Measurements from ENCODE around the gene PAGE5. TPM values are rescaled to one million over a fixed set of nuclear protein-coding genes. Genes with fewer than 3 reads are reported as not detected.

Gene PAGE5
- total and polyA plus RNA-seq, 5 donors, result not detected

DNA sequence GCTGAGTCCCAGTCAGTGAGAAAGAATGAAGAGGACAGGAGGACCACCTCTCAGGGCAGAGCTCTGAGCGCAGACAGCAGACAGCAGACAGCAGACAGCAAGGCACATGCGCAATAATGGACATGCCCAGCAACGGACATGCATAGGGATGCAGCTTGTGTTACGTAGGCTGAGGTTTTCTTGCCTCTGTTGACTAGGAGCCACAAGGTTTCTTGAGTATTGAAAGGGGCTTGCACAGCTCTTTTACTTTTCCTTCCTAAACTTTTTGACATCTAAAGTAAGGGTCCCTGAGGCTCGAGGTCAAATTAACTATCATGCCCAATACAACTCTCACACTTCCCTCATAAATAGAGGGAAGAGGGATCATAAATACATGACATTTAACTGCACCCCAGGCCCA, 44.7 kb downstream of the PAGE5 start, which contains the start of gene PAGE3:
TSS of gene PAGE3 (minus strand) at position 101 of the 400 bp plus-strand sequence. CDS start 1,013 bp downstream, outside the sequence.
- H3K27me3 ChIP-seq (ENCODE audit: control insufficient read depth, insufficient read depth), result no peaks in the 10 kb centered on the region
- H3K4me1 ChIP-seq (ENCODE audit: control insufficient read depth, insufficient read depth, low read length), result no peaks in the 10 kb centered on the region
- 85% methylated on average over 5 of the region's 5 CpGs for WGBS
- no peaks in the 10 kb centered on the region for H3K9me3 ChIP-seq (ENCODE audit: control insufficient read depth, low read length)
- ATAC-seq (no peak), DNase-seq (no peak)
- no peak within 1 kb of the TSS for H3K4me3 ChIP-seq (ENCODE audit: low read length)
- H3K27ac ChIP-seq (ENCODE audit: low read length), result no peak within 1 kb of the TSS
- intact Hi-C loops (cut with DNase I), result no loop called here

Other genes with a start within 250 kb of the PAGE5 start
- under 1 TPM in 1 of 4 donors, not detected in 3; 0.67 TPM for gene PFKFB1, start 226.2 kb upstream of the PAGE5 start, total RNA-seq
- 0.41 TPM for gene PFKFB1, start 226.2 kb upstream of the PAGE5 start, polyA plus RNA-seq
- 10 to 100 TPM in 1 of 4 donors, 1 to 10 TPM in 3; 7.6 to 10.7 (median 8.1) TPM for gene APEX2, start 220.0 kb upstream of the PAGE5 start, total RNA-seq
- 6.8 TPM for gene APEX2, start 220.0 kb upstream of the PAGE5 start, polyA plus RNA-seq
- under 1 TPM in 3 of 4 donors, not detected in 1; 0.45 to 0.59 (median 0.46) TPM for gene ALAS2, start 189.4 kb upstream of the PAGE5 start, total RNA-seq
- not detected for gene ALAS2, start 189.4 kb upstream of the PAGE5 start, polyA plus RNA-seq
- gene PAGE2B, start 145.3 kb upstream of the PAGE5 start, total RNA-seq, result not detected
- gene PAGE2B, start 145.3 kb upstream of the PAGE5 start, polyA plus RNA-seq, result not detected
- gene PAGE2, start 131.3 kb upstream of the PAGE5 start, total RNA-seq, result not detected
- gene PAGE2, start 131.3 kb upstream of the PAGE5 start, polyA plus RNA-seq, result not detected
- not detected for gene PAGE3, start 44.6 kb downstream of the PAGE5 start, total RNA-seq
- not detected for gene PAGE3, start 44.6 kb downstream of the PAGE5 start, polyA plus RNA-seq
- 10 to 100 TPM; 21.1 to 26.8 (median 22.7) TPM for gene MAGEH1, start 231.8 kb downstream of the PAGE5 start, total RNA-seq
- gene MAGEH1, start 231.8 kb downstream of the PAGE5 start, polyA plus RNA-seq, result 22.1 TPM